Right hindlimb (tissue), 1 donor: ENCODE data around the gene ZFR.
"Not testable (repeated sequence)": the region's sequence is repeated elsewhere in the genome, so short reads cannot be mapped to it uniquely, and the experiment has no call there.

Experiments used
- DNase-seq: peaks from one replicate; pipeline ENCODE4 v3.0.0-alpha.2; 2018

The ZFR gene

GRCh38 chr5:32405507-32405906 is 39.0 kb downstream of the ZFR start:
- DNase-seq, result no peak

- no peak for DNase-seq
These were observed 40.8 kb downstream of the ZFR start for GRCh38 chr5:32403760-32404159.

- DNase-seq, result no peak
These were observed 44.1 kb downstream of the ZFR start for GRCh38 chr5:32400401-32400800.

GRCh38 chr5:32398754-32399153 is 45.8 kb downstream of the ZFR start:
- not testable (repeated sequence) for DNase-seq

- DNase-seq, result no peak
These were observed 49.6 kb downstream of the ZFR start for GRCh38 chr5:32394981-32395380.

GRCh38 chr5:32392039-32392438 is 52.5 kb downstream of the ZFR start:
- DNase-seq, result no peak

- DNase-seq, result no peak
These were observed 53.5 kb downstream of the ZFR start for GRCh38 chr5:32390819-32391591.

GRCh38 chr5:32388432-32389129 is 56.0 kb downstream of the ZFR start:
- no peak for DNase-seq

- DNase-seq, result no peak
These were observed 56.7 kb downstream of the ZFR start for GRCh38 chr5:32387841-32388240.

- DNase-seq, result no peak
These were observed 57.3 kb downstream of the ZFR start for GRCh38 chr5:32387211-32387610.

- no peak for DNase-seq
These were observed 59.9 kb downstream of the ZFR start for GRCh38 chr5:32384621-32385020.

GRCh38 chr5:32383586-32383985 is 61.0 kb downstream of the ZFR start:
- DNase-seq, result no peak

GRCh38 chr5:32383065-32383464 is 61.5 kb downstream of the ZFR start:
- no peak for DNase-seq

GRCh38 chr5:32379421-32379820 is 65.1 kb downstream of the ZFR start:
- DNase-seq, result no peak

GRCh38 chr5:32378966-32379365 is 65.6 kb downstream of the ZFR start:
- DNase-seq, result no peak

GRCh38 chr5:32369542-32370155 is 74.9 kb downstream of the ZFR start:
- DNase-seq, result no peak

- no peak for DNase-seq
These were observed 75.5 kb downstream of the ZFR start for GRCh38 chr5:32369032-32369431.

- not testable (repeated sequence) for DNase-seq
These were observed 77.3 kb downstream of the ZFR start for GRCh38 chr5:32367271-32367670.

GRCh38 chr5:32365623-32366022 is 78.9 kb downstream of the ZFR start:
- DNase-seq, result no peak

- DNase-seq, result no peak
These were observed 81.5 kb downstream of the ZFR start for GRCh38 chr5:32363030-32363429.

GRCh38 chr5:32362527-32362926 is 82.0 kb downstream of the ZFR start:
- DNase-seq, result no peak

GRCh38 chr5:32360906-32361305 is 83.6 kb downstream of the ZFR start:
- DNase-seq, result no peak

GRCh38 chr5:32358611-32359010 is 85.9 kb downstream of the ZFR start:
- no peak for DNase-seq

GRCh38 chr5:32357658-32358057 is 86.9 kb downstream of the ZFR start:
- no peak for DNase-seq
